ENCODE measurements around the gene BRME1.

DNA sequence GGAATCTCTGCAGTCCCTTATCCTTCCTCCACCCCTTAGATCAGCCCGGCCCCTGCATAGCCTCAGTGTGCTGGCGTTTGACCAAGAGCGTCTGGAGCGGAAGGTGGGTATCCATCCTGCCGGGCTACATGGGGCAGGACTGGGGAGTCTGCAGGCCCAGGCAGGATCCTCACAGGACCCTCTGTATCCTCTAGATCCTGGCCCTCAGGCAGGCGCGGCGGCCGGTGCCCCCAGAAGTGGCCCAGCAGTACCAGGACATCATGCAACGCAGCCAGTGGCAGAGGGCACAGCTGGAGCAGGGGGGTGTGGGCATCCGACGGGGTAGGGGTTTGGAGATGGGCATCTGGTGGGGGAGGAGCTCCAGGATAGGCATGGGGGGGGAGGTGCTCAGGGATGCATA is 23.4 kb upstream of the BRME1 start:
- no peak for TF ChIP-seq POLR2A (IDR thresholded peaks at IDR 0.05)
- TF ChIP-seq, protein P1, sequence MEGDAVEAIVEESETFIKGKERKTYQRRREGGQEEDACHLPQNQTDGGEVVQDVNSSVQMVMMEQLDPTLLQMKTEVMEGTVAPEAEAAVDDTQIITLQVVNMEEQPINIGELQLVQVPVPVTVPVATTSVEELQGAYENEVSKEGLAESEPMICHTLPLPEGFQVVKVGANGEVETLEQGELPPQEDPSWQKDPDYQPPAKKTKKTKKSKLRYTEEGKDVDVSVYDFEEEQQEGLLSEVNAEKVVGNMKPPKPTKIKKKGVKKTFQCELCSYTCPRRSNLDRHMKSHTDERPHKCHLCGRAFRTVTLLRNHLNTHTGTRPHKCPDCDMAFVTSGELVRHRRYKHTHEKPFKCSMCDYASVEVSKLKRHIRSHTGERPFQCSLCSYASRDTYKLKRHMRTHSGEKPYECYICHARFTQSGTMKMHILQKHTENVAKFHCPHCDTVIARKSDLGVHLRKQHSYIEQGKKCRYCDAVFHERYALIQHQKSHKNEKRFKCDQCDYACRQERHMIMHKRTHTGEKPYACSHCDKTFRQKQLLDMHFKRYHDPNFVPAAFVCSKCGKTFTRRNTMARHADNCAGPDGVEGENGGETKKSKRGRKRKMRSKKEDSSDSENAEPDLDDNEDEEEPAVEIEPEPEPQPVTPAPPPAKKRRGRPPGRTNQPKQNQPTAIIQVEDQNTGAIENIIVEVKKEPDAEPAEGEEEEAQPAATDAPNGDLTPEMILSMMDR (IDR thresholded peaks at IDR 0.05): no peak

Measured in testis (tissue), 2 donors.